Stimulated activated memory B cell treated with anti-CD40 and anti-IgM and Interleukin-4, amounts not matched to agents 10 μg/mL and 1 μg/mL and 100 μg/mL, for 72 hours (primary cell): ENCODE measurements around the gene ABCB8.

Source experiments
- ATAC-seq: fragments of 150-1000 bp; cut with Tn5 transposase; 2 replicates; pipeline ENCODE4 v1.10.0; 2021
- H3K27ac Mint-ChIP-seq: one replicate; pipeline ENCODE4 v1.8.0; 2022; ENCODE audit warnings: mild to moderate bottlenecking, mixed read lengths
- H3K27me3 Mint-ChIP-seq: one replicate; pipeline ENCODE4 v1.8.0; 2022; ENCODE audit warnings: mixed read lengths
- H3K36me3 Mint-ChIP-seq: one replicate; pipeline ENCODE4 v1.8.0; 2022; ENCODE audit warnings: mixed read lengths
- H3K4me1 Mint-ChIP-seq: one replicate; pipeline ENCODE4 v1.8.0; 2022; ENCODE audit warnings: mixed read lengths
- H3K4me3 Mint-ChIP-seq: one replicate; pipeline ENCODE4 v1.8.0; 2022; ENCODE audit warnings: mild to moderate bottlenecking, moderate library complexity, mixed read lengths
- H3K9me3 Mint-ChIP-seq: one replicate; pipeline ENCODE4 v1.8.0; 2022; ENCODE audit warnings: mixed read lengths

Gene ABCB8

GRCh38 chr7:151062111-151062398 lies 33.8 kb downstream of the ABCB8 start:
- no peak for ATAC-seq
- H3K27me3 Mint-ChIP-seq = no peaks in the 10 kb centered on the region
- H3K4me1 Mint-ChIP-seq = peaks cover 43% of the 10 kb centered on the region
- H3K9me3 Mint-ChIP-seq = no peaks in the 10 kb centered on the region
- peak overlapping the region; percentile 88 for H3K4me3 Mint-ChIP-seq
- H3K27ac Mint-ChIP-seq = no peak overlapping the region
- H3K36me3 Mint-ChIP-seq = peaks cover 16% of the 10 kb centered on the region

GRCh38 chr7:151062399-151063211 lies 34.4 kb downstream of the ABCB8 start:
- Mint-ChIP-seq H3K4me3 (no peak overlapping the region), H3K27me3 (no peaks in the 10 kb centered on the region), H3K9me3 (no peaks in the 10 kb centered on the region), H3K27ac (no peak overlapping the region), H3K36me3 (peaks cover 19% of the 10 kb centered on the region), H3K4me1 (peaks cover 37% of the 10 kb centered on the region)
- no peak for ATAC-seq

GRCh38 chr7:151063212-151063561 lies 34.9 kb downstream of the ABCB8 start:
- Mint-ChIP-seq H3K4me1 (peaks cover 36% of the 10 kb centered on the region), H3K27ac (no peak overlapping the region), H3K36me3 (peaks cover 25% of the 10 kb centered on the region), H3K4me3 (no peak overlapping the region), H3K27me3 (no peaks in the 10 kb centered on the region), H3K9me3 (no peaks in the 10 kb centered on the region)
- no peak for ATAC-seq

GRCh38 chr7:151064454-151064853 lies 36.2 kb downstream of the ABCB8 start:
- Mint-ChIP-seq H3K27me3 (no peaks in the 10 kb centered on the region), H3K27ac (no peak overlapping the region), H3K4me1 (peaks cover 25% of the 10 kb centered on the region), H3K36me3 (peaks cover 33% of the 10 kb centered on the region), H3K4me3 (no peak overlapping the region), H3K9me3 (no peaks in the 10 kb centered on the region)
- no peak for ATAC-seq

- Mint-ChIP-seq H3K27me3 (no peaks in the 10 kb centered on the region), H3K36me3 (peaks cover 39% of the 10 kb centered on the region), H3K4me1 (peaks cover 24% of the 10 kb centered on the region), H3K4me3 (no peak overlapping the region), H3K9me3 (no peaks in the 10 kb centered on the region), H3K27ac (no peak overlapping the region)
- no peak for ATAC-seq
Observed at GRCh38 chr7:151064993-151065392, 36.7 kb downstream of the ABCB8 start.

- Mint-ChIP-seq H3K36me3 (peaks cover 44% of the 10 kb centered on the region), H3K4me3 (no peak overlapping the region), H3K27me3 (no peaks in the 10 kb centered on the region), H3K9me3 (no peaks in the 10 kb centered on the region), H3K4me1 (peaks cover 19% of the 10 kb centered on the region), H3K27ac (no peak overlapping the region)
- ATAC-seq = no peak
Observed at GRCh38 chr7:151065516-151065915, 37.3 kb downstream of the ABCB8 start.

- H3K27ac Mint-ChIP-seq = no peak overlapping the region
- H3K36me3 Mint-ChIP-seq = peaks cover 51% of the 10 kb centered on the region
- peak; percentile 25 for ATAC-seq
- no peak overlapping the region for H3K4me3 Mint-ChIP-seq
- H3K27me3 Mint-ChIP-seq = no peaks in the 10 kb centered on the region
- no peaks in the 10 kb centered on the region for H3K9me3 Mint-ChIP-seq
- peaks cover 10% of the 10 kb centered on the region for H3K4me1 Mint-ChIP-seq
Observed at GRCh38 chr7:151066273-151066974, 38.2 kb downstream of the ABCB8 start.

- Mint-ChIP-seq H3K9me3 (no peaks in the 10 kb centered on the region), H3K4me3 (no peak overlapping the region), H3K27me3 (no peaks in the 10 kb centered on the region), H3K27ac (no peak overlapping the region), H3K36me3 (peaks cover 63% of the 10 kb centered on the region), H3K4me1 (peaks cover 4% of the 10 kb centered on the region)
- ATAC-seq = no peak
Observed at GRCh38 chr7:151068069-151068773, 40.0 kb downstream of the ABCB8 start.

- H3K4me1 Mint-ChIP-seq = peaks cover 4% of the 10 kb centered on the region
- H3K27me3 Mint-ChIP-seq = no peaks in the 10 kb centered on the region
- no peaks in the 10 kb centered on the region for H3K9me3 Mint-ChIP-seq
- no peak overlapping the region for H3K4me3 Mint-ChIP-seq
- H3K36me3 Mint-ChIP-seq = peaks cover 62% of the 10 kb centered on the region
- H3K27ac Mint-ChIP-seq = no peak overlapping the region
- no peak for ATAC-seq
Observed at GRCh38 chr7:151069841-151070573, 41.8 kb downstream of the ABCB8 start.

- no peaks in the 10 kb centered on the region for H3K27me3 Mint-ChIP-seq
- H3K4me1 Mint-ChIP-seq = peaks cover under 1% of the 10 kb centered on the region
- H3K4me3 Mint-ChIP-seq = no peak overlapping the region
- H3K36me3 Mint-ChIP-seq = peaks cover 63% of the 10 kb centered on the region
- H3K9me3 Mint-ChIP-seq = no peaks in the 10 kb centered on the region
- H3K27ac Mint-ChIP-seq = no peak overlapping the region
- no peak for ATAC-seq
Observed at GRCh38 chr7:151070574-151070960, 42.3 kb downstream of the ABCB8 start.

GRCh38 chr7:151071032-151071866 lies 43.0 kb downstream of the ABCB8 start:
- H3K9me3 Mint-ChIP-seq = no peaks in the 10 kb centered on the region
- no peak overlapping the region for H3K4me3 Mint-ChIP-seq
- H3K4me1 Mint-ChIP-seq = no peaks in the 10 kb centered on the region
- H3K27ac Mint-ChIP-seq = no peak overlapping the region
- no peaks in the 10 kb centered on the region for H3K27me3 Mint-ChIP-seq
- peaks cover 68% of the 10 kb centered on the region for H3K36me3 Mint-ChIP-seq
- ATAC-seq = no peak

- no peak overlapping the region for H3K27ac Mint-ChIP-seq
- ATAC-seq = no peak
- no peaks in the 10 kb centered on the region for H3K27me3 Mint-ChIP-seq
- peaks cover 57% of the 10 kb centered on the region for H3K36me3 Mint-ChIP-seq
- no peaks in the 10 kb centered on the region for H3K9me3 Mint-ChIP-seq
- no peak overlapping the region for H3K4me3 Mint-ChIP-seq
- peaks cover 17% of the 10 kb centered on the region for H3K4me1 Mint-ChIP-seq
Observed at GRCh38 chr7:151073990-151074389, 45.7 kb downstream of the ABCB8 start.

- H3K9me3 Mint-ChIP-seq = no peaks in the 10 kb centered on the region
- peaks cover 27% of the 10 kb centered on the region for H3K4me1 Mint-ChIP-seq
- ATAC-seq = no peak
- H3K27ac Mint-ChIP-seq = no peak overlapping the region
- no peak overlapping the region for H3K4me3 Mint-ChIP-seq
- H3K36me3 Mint-ChIP-seq = peaks cover 46% of the 10 kb centered on the region
- H3K27me3 Mint-ChIP-seq = no peaks in the 10 kb centered on the region
Observed at GRCh38 chr7:151074817-151075661, 46.8 kb downstream of the ABCB8 start.

GRCh38 chr7:151075662-151075971 lies 47.4 kb downstream of the ABCB8 start:
- H3K27me3 Mint-ChIP-seq = no peaks in the 10 kb centered on the region
- peaks cover 28% of the 10 kb centered on the region for H3K4me1 Mint-ChIP-seq
- no peak overlapping the region for H3K27ac Mint-ChIP-seq
- no peak for ATAC-seq
- no peak overlapping the region for H3K4me3 Mint-ChIP-seq
- H3K9me3 Mint-ChIP-seq = no peaks in the 10 kb centered on the region
- peaks cover 41% of the 10 kb centered on the region for H3K36me3 Mint-ChIP-seq
